HG02571 (cell line): ENCODE measurements around the gene RGL4.

Source experiments
- ATAC-seq: cut with Tn5 transposase; IDR thresholded peaks from one replicate; pipeline ENCODE4 v1.9.1; 2021; ENCODE audit warnings: mild to moderate bottlenecking, moderate library complexity; ENCODE audit not compliant: unreplicated experiment

RGL4 gene

DNA sequence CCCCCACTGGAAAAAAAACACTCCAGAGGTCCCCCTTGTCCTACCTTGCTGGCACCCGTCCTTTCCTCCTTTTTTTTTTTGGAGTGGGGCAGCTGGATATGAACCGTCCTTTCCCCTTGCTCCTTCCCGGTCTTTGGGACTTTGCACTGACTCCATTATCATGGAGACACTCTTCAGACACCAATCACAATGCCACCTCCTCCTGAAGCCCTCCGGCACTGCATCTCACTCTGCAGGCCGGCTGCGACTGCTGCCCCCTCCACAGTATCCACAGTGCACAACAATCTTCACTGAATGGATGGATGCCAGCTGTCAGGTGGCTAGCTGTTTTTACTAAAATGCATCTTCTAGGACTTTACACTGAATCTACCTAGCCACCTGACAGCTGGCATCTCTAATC, 12.7 kb upstream of the RGL4 start:
- no peak for ATAC-seq

DNA sequence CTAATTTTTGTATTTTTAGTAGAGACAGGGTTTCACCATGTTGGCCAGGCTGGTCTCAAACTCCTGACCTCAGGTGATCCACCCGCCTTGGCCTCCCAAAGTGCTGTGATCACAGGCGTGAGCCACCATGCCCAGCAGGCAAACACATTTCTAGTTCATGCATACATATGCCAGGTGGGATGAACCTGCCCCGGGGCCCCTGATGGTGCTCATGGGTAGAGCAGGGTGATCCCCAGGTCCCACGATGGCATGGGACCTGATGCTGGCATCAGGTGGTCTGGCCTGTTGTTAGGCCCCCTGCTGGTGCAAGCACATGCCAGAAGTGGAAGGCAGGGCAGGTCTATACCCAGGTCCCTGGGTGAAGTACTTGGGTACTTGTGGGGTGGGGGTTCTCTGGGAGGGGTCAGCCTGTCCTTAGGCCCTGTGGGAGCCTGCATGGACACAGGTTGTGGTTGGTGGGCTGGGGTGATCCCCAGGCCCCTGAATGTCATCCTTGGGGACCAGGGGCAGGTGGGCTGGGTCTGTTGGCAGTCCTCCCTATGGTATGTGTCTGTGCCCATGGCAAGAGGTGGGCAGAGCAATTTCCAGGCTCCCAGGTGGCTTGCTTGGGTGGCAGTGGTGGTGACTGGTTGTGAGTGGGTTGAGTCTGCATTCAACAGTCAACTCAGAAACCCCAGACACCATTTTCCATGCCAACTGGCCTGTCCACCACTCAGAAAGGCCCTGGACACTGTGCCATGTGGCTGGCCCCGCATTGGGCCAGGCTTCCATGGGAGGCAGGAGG, 9.6 kb upstream of the RGL4 start:
- no peak for ATAC-seq

DNA sequence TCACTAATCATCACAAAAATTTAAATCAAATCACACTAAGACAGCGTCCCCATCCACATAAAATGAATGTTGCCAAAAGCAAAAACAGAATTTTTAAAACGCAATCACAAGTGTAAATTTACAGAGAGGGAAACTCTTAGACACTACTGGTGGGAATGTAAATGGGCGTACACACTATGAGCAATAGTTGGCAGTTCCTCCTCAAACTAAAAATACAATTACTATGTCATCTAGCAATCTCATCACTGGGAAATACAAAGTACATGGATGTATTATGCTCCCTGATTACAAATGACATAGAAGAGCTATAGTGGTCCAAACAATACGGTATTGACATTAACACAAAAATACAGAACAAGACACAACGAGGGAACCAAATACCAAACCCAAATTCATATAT, 8.7 kb upstream of the RGL4 start:
- no peak for ATAC-seq

DNA sequence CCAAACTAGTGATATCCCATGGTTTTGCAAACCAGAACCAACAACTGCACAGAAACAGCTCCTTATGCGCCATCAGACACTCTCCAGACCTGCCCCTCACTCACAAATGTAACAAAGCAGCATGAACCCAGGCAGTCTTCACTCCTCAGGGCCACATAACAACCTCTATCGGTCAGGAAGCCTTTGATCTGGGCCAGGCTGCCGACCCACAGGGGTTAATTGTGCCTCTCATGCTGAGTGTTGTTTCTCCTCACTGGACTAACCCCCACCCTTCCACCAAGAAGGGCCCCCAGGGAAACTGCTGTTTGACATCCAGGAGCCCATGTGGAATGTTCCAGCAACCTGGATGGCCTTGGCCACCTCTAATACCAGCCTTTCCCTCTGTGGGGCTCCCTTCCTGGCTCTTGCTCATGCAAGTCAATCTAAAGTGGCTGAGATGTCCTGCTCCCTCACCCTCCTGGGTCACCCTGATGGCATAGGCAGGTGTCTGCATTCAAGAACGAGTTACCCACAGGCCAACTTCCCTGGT, 7.9 kb upstream of the RGL4 start:
- no peak for ATAC-seq

DNA sequence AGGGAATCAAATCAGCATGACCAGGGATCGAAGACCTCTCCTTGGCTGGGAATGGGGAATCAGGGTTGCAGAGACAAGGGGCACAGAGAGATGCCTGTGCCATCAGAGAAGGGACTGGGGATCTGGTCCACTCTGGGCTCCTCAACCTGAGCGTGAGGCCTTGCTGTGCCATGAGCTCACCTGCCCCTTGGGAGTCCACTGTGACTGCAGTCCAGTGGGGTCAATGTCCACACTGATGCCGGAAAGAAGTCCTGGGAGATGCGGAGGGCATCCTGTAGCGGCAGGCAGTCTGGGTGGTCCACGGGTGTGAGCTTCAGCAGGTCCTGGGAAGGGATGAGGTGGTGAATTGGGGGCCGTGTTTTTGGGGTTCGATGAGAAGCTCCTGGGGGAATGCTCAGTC, 7.3 kb upstream of the RGL4 start:
- no peak for ATAC-seq

DNA sequence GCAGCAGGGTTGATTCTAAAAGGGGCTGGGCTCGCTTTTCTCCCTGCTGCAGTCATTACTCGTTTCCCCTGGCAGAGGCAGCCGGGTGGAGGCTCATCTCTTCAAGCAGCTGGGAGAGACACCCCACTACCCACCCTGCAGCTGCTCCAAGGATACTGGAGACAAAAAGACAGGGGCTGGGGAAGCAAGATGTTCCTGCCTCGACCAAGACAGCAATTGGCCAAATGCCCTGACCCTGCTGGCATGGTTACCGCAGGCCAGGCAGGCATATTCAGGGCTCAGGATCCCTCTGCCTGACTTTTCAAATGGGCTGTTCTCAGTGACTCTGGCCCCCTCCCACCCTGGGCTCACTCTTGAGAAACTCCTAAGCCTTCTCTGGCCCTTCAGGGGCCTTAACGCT, 6.8 kb upstream of the RGL4 start:
- ATAC-seq = no peak

DNA sequence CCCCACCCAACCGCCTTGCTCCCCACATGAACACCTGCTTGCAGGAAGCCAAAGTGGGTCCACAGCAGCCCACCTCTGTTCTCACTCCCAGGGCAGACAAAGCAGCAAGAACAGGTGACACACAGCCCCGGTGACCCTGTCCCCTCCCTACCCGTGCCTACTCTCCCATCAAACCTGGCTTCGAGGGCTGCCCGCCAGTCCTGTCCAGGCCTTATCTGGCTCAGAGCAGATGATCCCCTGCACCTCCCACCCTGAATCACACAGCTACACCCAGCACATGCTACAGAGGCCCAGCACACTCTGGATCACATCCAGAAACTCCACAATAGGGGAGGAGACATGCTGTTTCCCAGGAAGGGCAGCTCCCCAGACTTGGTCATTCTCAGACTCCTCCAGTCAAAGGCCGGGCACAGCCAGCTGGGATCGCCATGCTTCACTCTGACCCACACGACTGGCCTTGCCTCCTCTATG, 6.2 kb upstream of the RGL4 start:
- ATAC-seq = no peak

DNA sequence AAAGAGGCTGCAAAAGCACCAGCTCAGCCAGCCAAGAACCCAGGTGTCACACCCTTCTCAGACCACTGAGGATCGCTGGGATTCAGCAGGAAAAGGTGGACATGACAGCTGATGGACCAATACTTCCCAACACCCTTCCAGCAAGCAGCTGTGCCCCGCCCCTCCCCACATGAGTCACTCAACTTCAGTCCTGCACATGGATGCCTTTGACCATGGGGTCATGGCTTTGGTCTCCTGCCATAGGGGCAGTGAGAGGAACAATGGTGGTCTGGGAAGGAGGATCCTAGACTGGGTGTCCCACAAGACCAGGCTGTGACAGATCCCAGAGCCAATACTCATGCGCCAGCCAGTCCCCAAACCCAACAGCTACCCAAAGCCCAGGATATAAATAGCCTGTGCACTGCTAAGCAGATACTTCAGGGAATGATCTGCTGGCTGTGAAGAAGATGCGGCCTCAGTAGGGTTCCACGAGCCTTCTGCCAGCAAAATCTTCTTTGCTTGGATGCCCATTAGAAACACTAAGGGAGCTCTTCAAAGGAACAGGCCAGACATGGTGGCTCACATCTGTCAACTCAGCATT, 5.5 kb upstream of the RGL4 start:
- ATAC-seq = no peak

DNA sequence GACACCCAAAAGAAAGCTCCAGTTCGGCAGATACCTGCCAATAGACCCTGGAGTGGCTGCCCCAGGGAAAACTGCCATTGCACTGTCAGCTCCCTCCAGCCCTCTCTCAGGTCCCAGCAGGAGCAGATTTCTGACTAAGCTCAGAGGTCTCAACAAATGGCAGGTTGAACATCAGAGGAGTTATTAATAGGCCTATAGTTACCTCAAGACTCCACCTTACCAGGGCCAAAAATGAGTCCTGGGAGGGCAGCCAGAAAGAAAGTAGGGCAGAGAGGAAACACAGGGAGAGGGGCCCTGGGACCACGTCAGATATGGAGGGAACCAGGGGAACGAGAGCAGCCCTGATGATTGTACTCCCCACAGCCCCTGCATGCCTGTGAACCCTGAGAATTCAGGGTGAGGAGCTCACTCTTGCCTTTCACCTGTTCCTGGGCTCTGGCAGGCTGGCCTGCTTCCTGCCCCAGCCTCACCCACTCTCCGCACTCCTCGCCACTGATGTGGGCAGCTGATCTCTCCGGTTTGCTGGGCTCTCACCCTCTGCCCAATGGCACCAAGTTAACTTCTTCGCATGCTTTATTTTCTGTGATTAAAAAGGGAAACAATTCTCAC, 4.3 kb upstream of the RGL4 start:
- no peak for ATAC-seq

DNA sequence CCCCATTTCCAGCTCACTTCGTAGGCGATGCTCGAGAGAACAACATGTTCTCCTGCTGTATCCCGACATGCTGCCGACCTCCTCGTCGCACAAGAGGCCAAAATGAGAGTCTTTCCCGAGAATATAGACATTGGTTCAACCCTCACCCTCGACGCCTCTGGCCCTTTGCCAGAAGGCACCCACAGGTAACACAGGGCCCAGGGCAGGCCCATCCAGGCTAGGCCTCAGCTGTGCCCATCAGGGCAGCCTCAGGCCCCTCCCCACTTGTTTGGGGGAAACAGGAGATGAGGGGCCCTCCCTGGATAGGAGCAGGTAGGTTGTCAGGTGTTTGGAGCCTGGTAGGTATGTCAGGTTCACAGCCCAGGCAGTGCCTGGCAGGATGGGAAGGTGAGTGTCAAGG, 2.7 kb upstream of the RGL4 start:
- no peak for ATAC-seq

DNA sequence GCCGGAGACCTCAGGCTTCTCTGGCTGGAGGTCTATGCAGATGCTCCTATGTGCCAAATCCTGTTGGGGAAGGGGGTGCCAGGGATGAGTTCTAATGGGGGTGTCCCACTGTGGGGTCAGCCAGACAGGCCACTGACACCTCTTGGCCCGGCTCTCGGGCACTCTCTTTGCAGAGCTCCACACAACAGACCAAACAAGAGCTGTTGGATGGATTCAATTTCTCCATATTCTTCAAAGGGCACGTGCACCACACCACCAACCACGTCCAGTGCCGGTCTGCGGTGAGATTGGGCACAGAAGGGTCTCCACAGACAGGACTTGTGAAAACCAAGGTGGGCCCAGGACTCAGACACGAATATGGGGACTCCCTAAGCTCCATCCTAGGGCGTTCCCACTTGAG, 2.2 kb upstream of the RGL4 start:
- ATAC-seq = no peak

DNA sequence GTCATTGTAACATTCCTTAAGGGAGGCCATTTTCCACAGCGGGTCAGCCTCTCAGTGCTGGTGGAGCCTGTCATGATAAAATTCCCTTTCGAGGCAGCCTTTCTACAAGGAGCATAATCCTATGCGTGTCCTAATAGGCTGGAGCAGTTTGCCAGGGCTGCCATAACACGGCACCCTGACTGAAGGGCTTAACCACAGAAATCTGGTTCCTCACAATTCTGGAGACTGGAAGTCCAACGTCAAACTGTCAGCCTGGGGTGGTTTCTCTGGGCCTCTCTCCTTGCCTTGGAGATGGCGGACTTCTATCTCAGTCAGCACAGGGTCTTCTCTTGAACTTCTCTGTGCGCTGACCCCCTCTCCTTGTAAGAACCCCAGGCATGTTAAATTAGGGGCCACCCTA, 1.4 kb upstream of the RGL4 start:
- ATAC-seq = no peak

DNA sequence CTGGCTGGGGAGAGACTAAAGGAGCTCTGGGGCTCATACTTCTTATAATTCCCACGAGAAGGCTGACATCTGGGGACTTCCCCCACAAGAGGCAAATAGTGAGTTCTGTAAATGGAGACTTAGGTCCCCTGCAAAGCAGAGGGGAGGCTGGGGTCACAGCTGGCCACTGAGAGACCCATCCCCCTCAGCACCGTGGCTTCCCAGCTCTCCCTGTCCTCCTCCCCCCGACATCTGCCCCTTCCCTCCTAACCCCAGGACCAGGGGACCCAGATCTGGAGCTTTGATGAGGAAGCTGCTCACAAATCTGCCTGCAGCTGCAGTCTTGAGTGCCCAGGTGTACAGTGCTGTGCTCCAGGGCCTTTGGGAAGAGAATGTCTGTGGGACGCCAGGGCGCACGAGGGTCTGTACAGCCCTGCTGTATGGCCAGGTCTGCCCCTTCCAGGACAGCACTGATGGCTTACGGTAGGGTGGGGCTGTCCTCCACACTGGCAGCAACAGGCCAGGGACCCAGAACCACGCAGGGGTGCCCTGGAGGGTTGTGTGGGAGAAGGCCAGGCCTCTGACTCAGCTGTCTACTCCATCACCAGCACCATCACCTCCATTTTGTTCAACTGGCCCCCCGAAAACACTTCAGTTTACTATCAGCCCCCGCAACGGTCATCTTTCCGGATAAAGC, 1.1 kb downstream of the RGL4 start:
- no peak for ATAC-seq

DNA sequence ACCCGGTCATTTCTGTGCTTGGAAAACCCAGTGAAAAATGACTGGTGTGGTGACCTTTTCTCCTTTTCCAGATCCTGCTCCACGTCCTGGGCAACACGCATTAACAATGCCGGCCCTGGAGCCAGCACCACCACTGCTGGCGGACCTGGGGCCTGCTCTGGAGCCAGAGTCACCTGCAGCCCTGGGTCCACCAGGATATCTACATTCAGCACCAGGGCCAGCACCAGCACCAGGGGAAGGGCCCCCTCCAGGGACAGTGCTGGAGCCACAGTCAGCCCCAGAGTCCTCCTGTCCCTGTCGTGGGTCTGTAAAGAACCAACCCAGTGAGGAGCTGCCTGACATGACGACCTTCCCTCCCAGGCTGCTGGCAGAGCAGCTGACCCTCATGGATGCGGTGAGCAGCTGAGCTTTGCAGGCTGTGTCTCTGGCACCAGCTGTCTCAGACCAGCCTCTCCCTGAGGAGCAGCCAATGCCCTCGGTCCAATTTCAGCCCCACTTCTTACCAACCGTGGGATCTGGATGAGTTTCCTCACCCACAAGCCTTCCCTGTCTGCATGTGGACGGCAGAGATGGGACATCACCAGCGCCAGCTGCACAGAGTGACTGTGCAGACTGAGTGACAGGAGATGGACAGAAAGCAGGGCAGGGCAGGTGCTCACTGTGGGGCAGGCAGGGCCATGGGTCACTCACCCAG, 1.9 kb downstream of the RGL4 start:
- no peak for ATAC-seq

DNA sequence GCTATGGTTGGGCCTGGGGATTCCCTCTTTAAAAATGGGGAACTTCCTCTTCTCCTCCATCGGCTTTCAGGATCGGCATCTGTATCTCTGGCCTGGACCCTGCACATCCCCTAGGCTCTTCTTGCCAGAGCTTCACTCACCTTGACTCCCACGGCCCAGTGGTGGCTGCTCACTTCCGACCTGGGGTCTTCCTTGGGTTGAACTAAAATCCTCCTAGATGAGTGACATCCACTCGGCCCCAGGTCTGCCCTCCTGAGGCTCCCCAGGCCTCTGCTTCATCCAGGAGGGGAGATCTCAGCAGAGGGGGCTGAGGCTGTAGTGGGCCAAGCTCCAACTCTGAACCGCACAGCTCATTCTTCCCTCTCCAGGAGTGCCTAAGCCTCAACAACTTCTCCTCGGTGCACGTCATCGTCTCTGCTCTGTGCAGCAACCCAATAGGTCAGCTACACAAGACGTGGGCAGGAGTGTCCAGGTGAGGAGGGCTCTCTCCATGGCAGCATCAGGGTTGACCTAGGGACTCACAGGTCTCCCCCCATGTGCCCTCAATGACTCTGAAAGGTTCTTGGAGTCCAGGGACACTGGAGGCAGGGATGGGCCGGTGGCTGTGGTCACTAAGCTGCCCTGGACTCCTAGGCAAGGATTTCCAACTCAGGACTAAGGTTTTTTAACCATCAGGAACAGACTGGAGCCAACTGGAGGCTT, 3.3 kb downstream of the RGL4 start:
- no peak for ATAC-seq

DNA sequence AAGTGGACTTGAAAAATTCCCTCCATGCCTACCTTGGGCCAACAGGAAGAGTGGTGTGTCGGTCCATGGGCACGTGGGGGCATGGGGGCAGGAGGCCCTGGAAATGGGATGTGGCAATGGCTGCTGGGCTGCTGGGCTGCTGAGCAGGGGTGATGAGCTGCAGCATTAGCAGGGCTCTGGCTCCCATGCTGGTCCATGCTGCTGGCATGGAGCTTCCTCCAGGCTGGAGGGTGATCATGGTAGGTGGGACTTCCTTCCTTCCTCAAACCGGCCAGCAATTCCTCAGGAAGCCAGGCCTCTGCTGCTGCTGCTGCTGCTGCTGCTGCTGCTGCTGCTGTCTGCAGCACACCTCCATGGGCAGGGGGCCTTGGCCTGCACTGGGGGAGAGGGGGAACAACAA, 4.3 kb downstream of the RGL4 start:
- no peak for ATAC-seq

DNA sequence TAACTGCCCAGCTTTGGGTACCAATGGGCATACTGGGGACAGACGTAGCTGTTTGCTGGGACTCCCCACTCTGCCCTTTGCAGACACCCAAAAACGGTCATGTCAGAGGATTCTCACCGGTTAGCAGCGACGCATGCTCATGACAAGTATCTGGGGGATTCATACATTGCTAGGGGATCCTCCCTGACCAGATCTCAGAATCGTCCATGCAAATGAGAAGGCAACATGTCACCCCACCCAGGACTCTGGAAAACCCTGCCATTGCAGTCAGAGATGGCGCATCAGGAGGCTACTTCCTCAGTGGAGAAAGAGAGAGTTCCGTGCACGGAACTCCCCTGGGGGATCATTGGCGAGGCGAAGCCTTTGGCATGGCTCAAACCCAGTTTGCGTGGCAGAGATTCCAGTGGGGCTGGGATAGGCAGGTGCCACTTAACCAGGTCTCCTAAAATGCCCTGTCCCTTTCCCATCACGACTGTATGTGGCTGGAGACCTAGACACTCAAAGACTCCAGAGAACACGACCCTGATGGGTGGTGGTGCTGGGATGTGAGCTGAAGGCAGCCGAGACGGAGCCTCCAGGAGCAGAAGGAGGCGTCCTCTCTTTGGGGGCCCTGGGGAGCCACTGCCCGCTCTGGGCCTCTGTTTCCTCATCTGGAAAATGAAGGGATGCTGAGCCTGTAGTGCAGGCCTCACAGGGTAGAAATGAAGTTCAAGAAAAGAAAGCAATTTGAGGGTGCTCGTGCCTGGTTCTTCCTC, 4.9 kb downstream of the RGL4 start:
- ATAC-seq = no peak

DNA sequence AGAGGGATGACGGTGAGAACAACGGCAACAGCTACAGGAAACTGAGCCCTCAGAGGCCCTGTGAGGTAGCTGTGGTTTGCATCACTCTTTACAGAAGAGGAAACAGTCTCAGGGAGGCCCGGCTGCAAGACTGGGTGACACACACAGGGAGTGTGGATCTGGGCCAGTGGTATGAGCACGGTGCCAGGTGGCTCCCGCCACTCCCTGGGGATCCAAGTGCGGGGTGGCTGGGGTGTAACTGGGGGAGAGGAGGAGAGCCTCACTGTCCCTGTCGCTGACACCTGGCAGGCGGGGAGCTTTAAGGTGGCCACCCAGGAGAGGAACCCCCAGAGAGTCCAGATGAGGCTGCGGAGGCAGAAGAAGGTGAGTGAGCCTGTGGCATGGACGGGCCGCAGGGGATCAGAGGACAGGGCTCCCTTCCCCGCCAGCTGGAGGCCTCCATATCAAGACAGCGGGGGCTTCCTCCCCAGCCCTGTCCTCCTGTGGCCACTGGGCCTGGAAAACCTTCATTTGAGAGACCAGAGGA, 5.6 kb downstream of the RGL4 start:
- ATAC-seq = no peak
